Measurements from ENCODE around the gene KANSL1. TPM values are rescaled to one million over a fixed set of nuclear protein-coding genes. Genes with fewer than 3 reads are reported as not detected.

The KANSL1 gene
- total RNA-seq, 1 experiment from 2014 or later, result 47.6 TPM

GRCh38 chr17:46195217-46195855 is 2.1 kb upstream of the KANSL1 start:
- TF ChIP-seq EZH2phosphoT487 (IDR thresholded peaks at IDR 0.05; ENCODE audit: borderline replicate concordance, low read length) (no peak), CTCF (conservative IDR thresholded peaks at IDR 0.05; ENCODE audit: low read depth, low read length) (no peak), EZH2 (IDR thresholded peaks at IDR 0.05; ENCODE audit: low read length, unreplicated experiment) (no peak)
- Histone ChIP-seq H3K27ac (ENCODE audit: low read length) (no peak overlapping the region), H4K20me1 (ENCODE audit: low read length) (peaks cover 22% of the 10 kb centered on the region), H3K36me3 (ENCODE audit: low read depth, low read length) (peaks cover 11% of the 10 kb centered on the region; the same call in 1 of the 2 replicates), H3K4me2 (ENCODE audit: low read length) (no peak overlapping the region), H3F3A (ENCODE audit: low read length, unreplicated experiment) (no peaks in the 10 kb centered on the region), H3K4me3 (ENCODE audit: low read length) (no peak overlapping the region), H3K9ac (ENCODE audit: low read length) (no peak overlapping the region), H3K79me2 (ENCODE audit: low read length) (peaks cover 87% of the 10 kb centered on the region), H3K9me2 (replicated peaks; ENCODE audit: low read length) (no peaks in the 10 kb centered on the region), H3K4me1 (ENCODE audit: insufficient read depth, low read length) (peaks cover 17% of the 10 kb centered on the region), H3K9me3 (ENCODE audit: low read length) (no peaks in the 10 kb centered on the region), H2AFZ (ENCODE audit: low read length) (no peak overlapping the region), H3K27me3 (ENCODE audit: low read length) (no peaks in the 10 kb centered on the region)
- no TSS peak for BruUV-seq (replicated peaks)
- CTCF ChIA-PET, result no interaction called here
- intact Hi-C loops (cut with micrococcal nuclease), result loop anchor here (5.0 kb wide), 1 partner anchor 193 kb away; no protein-coding TSS in a partner anchor
- DNase-seq, result no peak
- no peak for ATAC-seq
- POLR2A ChIA-PET (ENCODE audit: unreplicated experiment), result no interaction called here

DNA sequence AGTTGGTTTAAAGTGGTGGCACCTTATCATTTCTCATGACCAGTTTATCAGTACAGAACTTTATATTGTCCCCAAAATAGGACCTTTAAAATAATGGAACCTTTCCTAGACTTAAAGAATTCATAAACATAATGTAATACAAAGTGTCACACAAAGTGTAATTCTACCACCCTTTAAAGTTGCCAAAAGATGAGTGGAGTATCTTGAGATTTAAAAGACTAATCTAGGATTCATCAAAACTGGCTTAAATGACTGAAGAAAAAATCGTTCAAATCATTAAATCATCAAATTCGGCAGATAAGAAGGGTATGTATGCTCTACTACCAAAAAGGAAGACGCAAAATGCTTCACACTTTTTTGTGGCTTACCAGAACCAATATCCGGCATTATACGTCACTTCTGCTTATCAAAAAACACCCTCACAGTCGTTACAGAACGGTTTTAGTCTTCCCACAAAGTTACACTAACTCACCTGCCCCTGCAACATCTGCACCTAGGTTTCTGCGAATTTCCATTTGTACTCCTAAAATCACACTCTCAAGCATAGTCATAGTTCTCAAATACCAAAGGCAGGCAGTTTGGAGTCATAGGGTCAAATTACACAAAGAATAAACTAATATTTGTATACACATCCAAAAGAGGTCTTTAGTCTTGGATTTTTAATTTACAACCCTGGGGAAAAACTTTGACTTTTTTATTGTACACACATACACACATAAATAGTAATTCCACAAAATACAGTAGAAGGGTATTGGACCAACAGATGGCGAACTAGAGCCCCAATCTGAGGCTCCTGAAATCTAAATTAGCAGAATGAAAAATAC is 1.4 kb upstream of the KANSL1 start:
- Histone ChIP-seq H3K9ac (ENCODE audit: low read length) (peak overlapping the region; percentile 92), H3K27me3 (ENCODE audit: low read length) (no peaks in the 10 kb centered on the region), H3K4me1 (ENCODE audit: insufficient read depth, low read length) (peaks cover 24% of the 10 kb centered on the region), H4K20me1 (ENCODE audit: low read length) (peaks cover 29% of the 10 kb centered on the region), H2AFZ (ENCODE audit: low read length) (peak overlapping the region; percentile 79), H3K4me2 (ENCODE audit: low read length) (peak overlapping the region; percentile 89), H3K9me3 (ENCODE audit: low read length) (no peaks in the 10 kb centered on the region), H3K36me3 (ENCODE audit: low read depth, low read length) (peaks cover 11% of the 10 kb centered on the region; the same call in 1 of the 2 replicates), H3K79me2 (ENCODE audit: low read length) (peaks cover 87% of the 10 kb centered on the region), H3F3A (ENCODE audit: low read length, unreplicated experiment) (no peaks in the 10 kb centered on the region), H3K9me2 (replicated peaks; ENCODE audit: low read length) (no peaks in the 10 kb centered on the region), H3K4me3 (ENCODE audit: low read length) (peak overlapping the region; percentile 87), H3K27ac (ENCODE audit: low read length) (peak overlapping the region; percentile 51)
- POLR2A ChIA-PET (ENCODE audit: unreplicated experiment), result no interaction called here
- intact Hi-C loops (cut with micrococcal nuclease), result loop anchor here (1.0 to 5.0 kb wide), 2 partner anchors 19 to 192 kb away; no protein-coding TSS in a partner anchor
- ATAC-seq, result no peak
- DNase-seq, result peak; percentile 66
- TSS peak; percentile 19 for BruUV-seq (replicated peaks)
- CTCF ChIA-PET, result no interaction called here
- TF ChIP-seq CTCF (conservative IDR thresholded peaks at IDR 0.05; ENCODE audit: low read depth, low read length), result peak; percentile 84
- TF ChIP-seq EZH2 (IDR thresholded peaks at IDR 0.05; ENCODE audit: low read length, unreplicated experiment), result no peak
- TF ChIP-seq EZH2phosphoT487 (IDR thresholded peaks at IDR 0.05; ENCODE audit: borderline replicate concordance, low read length), result no peak

All from PC-3 (cell line).